ENCODE measurements around the gene TNS3. TPM values are rescaled to one million over a fixed set of nuclear protein-coding genes. Genes with fewer than 3 reads are reported as not detected.

Gene TNS3
- total and polyA plus RNA-seq, 5 donors from 2014 or later: 1.4 TPM; not detected in 4

GRCh38 chr7:47411281-47411869 lies 170.5 kb downstream of the TNS3 start:
- no peak overlapping the region for H3K4me3 ChIP-seq (ENCODE audit: low read depth, low read length)
- Mint-ChIP-seq H3K4me1 (no peaks in the 10 kb centered on the region), H3K9me3 (peaks cover 0 to 1% (median 0%) of the 10 kb centered on the region in 7 donors), H3K4me3 (no peak overlapping the region), H3K27ac (no peak overlapping the region), H3K36me3 (no peaks in the 10 kb centered on the region), H3K27me3 (no peaks in the 10 kb centered on the region)
- DNase-seq (no peak), ATAC-seq (ENCODE audit: low read depth in 2 of 2) (no peak)
- no peaks in the 10 kb centered on the region for H3K27me3 ChIP-seq (ENCODE audit: control insufficient read depth, insufficient read depth, low read length)
- H3K27ac ChIP-seq (ENCODE audit: insufficient read depth, low read length, poor library complexity, severe bottlenecking): no peak overlapping the region
- no peaks in the 10 kb centered on the region for H3K36me3 ChIP-seq (ENCODE audit: control insufficient read depth, insufficient read depth, low read length)
- no peaks in the 10 kb centered on the region for H3K9me3 ChIP-seq (ENCODE audit: control insufficient read depth in 2 of 2, low read length in 2 of 2)
- H3K4me1 ChIP-seq (ENCODE audit: control insufficient read depth, insufficient read depth, low read length, poor library complexity, severe bottlenecking): no peaks in the 10 kb centered on the region

GRCh38 chr7:47408675-47409074 lies 173.2 kb downstream of the TNS3 start:
- H3K4me1 Mint-ChIP-seq: no peaks in the 10 kb centered on the region
- ATAC-seq (ENCODE audit: low read depth in 2 of 2) (no peak), DNase-seq (no peak)
- peaks cover 0 to 1% (median 0%) of the 10 kb centered on the region in 7 donors for H3K9me3 Mint-ChIP-seq
- no peak overlapping the region for H3K4me3 ChIP-seq (ENCODE audit: low read depth, low read length)
- no peak overlapping the region for H3K27ac ChIP-seq (ENCODE audit: insufficient read depth, low read length, poor library complexity, severe bottlenecking)
- H3K4me1 ChIP-seq (ENCODE audit: control insufficient read depth, insufficient read depth, low read length, poor library complexity, severe bottlenecking): no peaks in the 10 kb centered on the region
- no peak overlapping the region for H3K4me3 Mint-ChIP-seq
- H3K27me3 Mint-ChIP-seq: no peaks in the 10 kb centered on the region
- H3K9me3 ChIP-seq (ENCODE audit: control insufficient read depth in 2 of 2, low read length in 2 of 2): no peaks in the 10 kb centered on the region
- H3K36me3 ChIP-seq (ENCODE audit: control insufficient read depth, insufficient read depth, low read length): no peaks in the 10 kb centered on the region
- H3K27ac Mint-ChIP-seq: no peak overlapping the region
- no peaks in the 10 kb centered on the region for H3K36me3 Mint-ChIP-seq
- H3K27me3 ChIP-seq (ENCODE audit: control insufficient read depth, insufficient read depth, low read length): no peaks in the 10 kb centered on the region

- no peaks in the 10 kb centered on the region for H3K36me3 ChIP-seq (ENCODE audit: control insufficient read depth, insufficient read depth, low read length)
- H3K4me3 ChIP-seq (ENCODE audit: low read depth, low read length): no peak overlapping the region
- H3K9me3 Mint-ChIP-seq: peaks cover 0 to 1% (median 0%) of the 10 kb centered on the region in 7 donors
- no peaks in the 10 kb centered on the region for H3K27me3 Mint-ChIP-seq
- DNase-seq (no peak), ATAC-seq (ENCODE audit: low read depth in 2 of 2) (no peak)
- H3K27ac Mint-ChIP-seq: no peak overlapping the region
- no peaks in the 10 kb centered on the region for H3K9me3 ChIP-seq (ENCODE audit: control insufficient read depth in 2 of 2, low read length in 2 of 2)
- no peak overlapping the region for H3K27ac ChIP-seq (ENCODE audit: insufficient read depth, low read length, poor library complexity, severe bottlenecking)
- peaks cover 0 to 2% (median 0%) of the 10 kb centered on the region in 4 donors for H3K4me1 Mint-ChIP-seq
- H3K27me3 ChIP-seq (ENCODE audit: control insufficient read depth, insufficient read depth, low read length): no peaks in the 10 kb centered on the region
- H3K4me3 Mint-ChIP-seq: no peak overlapping the region
- H3K36me3 Mint-ChIP-seq: no peaks in the 10 kb centered on the region
- H3K4me1 ChIP-seq (ENCODE audit: control insufficient read depth, insufficient read depth, low read length, poor library complexity, severe bottlenecking): no peaks in the 10 kb centered on the region
These were observed 173.9 kb downstream of the TNS3 start for GRCh38 chr7:47407821-47408674.

GRCh38 chr7:47407136-47407535 lies 174.8 kb downstream of the TNS3 start:
- H3K4me3 Mint-ChIP-seq: no peak overlapping the region
- H3K4me1 ChIP-seq (ENCODE audit: control insufficient read depth, insufficient read depth, low read length, poor library complexity, severe bottlenecking): no peaks in the 10 kb centered on the region
- H3K27me3 Mint-ChIP-seq: no peaks in the 10 kb centered on the region
- no peaks in the 10 kb centered on the region for H3K36me3 ChIP-seq (ENCODE audit: control insufficient read depth, insufficient read depth, low read length)
- no peak for DNase-seq
- H3K27ac Mint-ChIP-seq: no peak overlapping the region
- H3K36me3 Mint-ChIP-seq: no peaks in the 10 kb centered on the region
- H3K9me3 ChIP-seq (ENCODE audit: control insufficient read depth in 2 of 2, low read length in 2 of 2): no peaks in the 10 kb centered on the region
- H3K9me3 Mint-ChIP-seq: peaks cover 0 to 1% (median 0%) of the 10 kb centered on the region in 7 donors
- ATAC-seq (ENCODE audit: low read depth in 2 of 2): no peak
- H3K4me1 Mint-ChIP-seq: peaks cover 0 to 2% (median 0%) of the 10 kb centered on the region in 4 donors
- no peak overlapping the region for H3K27ac ChIP-seq (ENCODE audit: insufficient read depth, low read length, poor library complexity, severe bottlenecking)
- H3K27me3 ChIP-seq (ENCODE audit: control insufficient read depth, insufficient read depth, low read length): no peaks in the 10 kb centered on the region
- H3K4me3 ChIP-seq (ENCODE audit: low read depth, low read length): no peak overlapping the region

- Histone ChIP-seq H3K27ac (ENCODE audit: insufficient read depth, low read length, poor library complexity, severe bottlenecking) (no peak overlapping the region), H3K27me3 (ENCODE audit: control insufficient read depth, insufficient read depth, low read length) (no peaks in the 10 kb centered on the region), H3K36me3 (ENCODE audit: control insufficient read depth, insufficient read depth, low read length) (no peaks in the 10 kb centered on the region), H3K9me3 (ENCODE audit: control insufficient read depth in 2 of 2, low read length in 2 of 2) (no peaks in the 10 kb centered on the region), H3K4me3 (ENCODE audit: low read depth, low read length) (no peak overlapping the region), H3K4me1 (ENCODE audit: control insufficient read depth, insufficient read depth, low read length, poor library complexity, severe bottlenecking) (no peaks in the 10 kb centered on the region)
- H3K36me3 Mint-ChIP-seq: no peaks in the 10 kb centered on the region
- peaks cover 0 to 1% (median 0%) of the 10 kb centered on the region in 7 donors for H3K9me3 Mint-ChIP-seq
- ATAC-seq (ENCODE audit: low read depth in 2 of 2) (no peak), DNase-seq (no peak)
- H3K27ac Mint-ChIP-seq: no peak overlapping the region
- no peak overlapping the region for H3K4me3 Mint-ChIP-seq
- no peaks in the 10 kb centered on the region for H3K27me3 Mint-ChIP-seq
- peaks cover 0 to 2% (median 0%) of the 10 kb centered on the region in 4 donors for H3K4me1 Mint-ChIP-seq
These were observed 175.1 kb downstream of the TNS3 start for GRCh38 chr7:47406801-47407129.

- DNase-seq: no peak
- H3K27ac ChIP-seq (ENCODE audit: insufficient read depth, low read length, poor library complexity, severe bottlenecking): no peak overlapping the region
- no peaks in the 10 kb centered on the region for H3K36me3 ChIP-seq (ENCODE audit: control insufficient read depth, insufficient read depth, low read length)
- H3K27me3 ChIP-seq (ENCODE audit: control insufficient read depth, insufficient read depth, low read length): no peaks in the 10 kb centered on the region
- H3K9me3 Mint-ChIP-seq: peaks cover 0 to 1% (median 0%) of the 10 kb centered on the region in 7 donors
- no peaks in the 10 kb centered on the region for H3K9me3 ChIP-seq (ENCODE audit: control insufficient read depth in 2 of 2, low read length in 2 of 2)
- no peak for ATAC-seq (ENCODE audit: low read depth in 2 of 2)
- H3K27ac Mint-ChIP-seq: no peak overlapping the region
- H3K4me1 ChIP-seq (ENCODE audit: control insufficient read depth, insufficient read depth, low read length, poor library complexity, severe bottlenecking): no peaks in the 10 kb centered on the region
- H3K4me3 ChIP-seq (ENCODE audit: low read depth, low read length): no peak overlapping the region
- H3K36me3 Mint-ChIP-seq: no peaks in the 10 kb centered on the region
- H3K4me1 Mint-ChIP-seq: peaks cover 0 to 2% (median 0%) of the 10 kb centered on the region in 4 donors
- no peaks in the 10 kb centered on the region for H3K27me3 Mint-ChIP-seq
- H3K4me3 Mint-ChIP-seq: no peak overlapping the region
These were observed 175.8 kb downstream of the TNS3 start for GRCh38 chr7:47405921-47406800.

GRCh38 chr7:47405286-47405904 lies 176.5 kb downstream of the TNS3 start:
- no peaks in the 10 kb centered on the region for H3K36me3 ChIP-seq (ENCODE audit: control insufficient read depth, insufficient read depth, low read length)
- peaks cover 0 to 1% (median 0%) of the 10 kb centered on the region in 7 donors for H3K9me3 Mint-ChIP-seq
- no peaks in the 10 kb centered on the region for H3K4me1 ChIP-seq (ENCODE audit: control insufficient read depth, insufficient read depth, low read length, poor library complexity, severe bottlenecking)
- H3K36me3 Mint-ChIP-seq: no peaks in the 10 kb centered on the region
- no peak overlapping the region for H3K27ac Mint-ChIP-seq
- H3K4me3 ChIP-seq (ENCODE audit: low read depth, low read length): no peak overlapping the region
- H3K4me3 Mint-ChIP-seq: no peak overlapping the region
- peaks cover 0 to 2% (median 0%) of the 10 kb centered on the region in 4 donors for H3K4me1 Mint-ChIP-seq
- ATAC-seq (ENCODE audit: low read depth in 2 of 2) (no peak), DNase-seq (no peak)
- no peak overlapping the region for H3K27ac ChIP-seq (ENCODE audit: insufficient read depth, low read length, poor library complexity, severe bottlenecking)
- H3K27me3 Mint-ChIP-seq: no peaks in the 10 kb centered on the region
- no peaks in the 10 kb centered on the region for H3K27me3 ChIP-seq (ENCODE audit: control insufficient read depth, insufficient read depth, low read length)
- H3K9me3 ChIP-seq (ENCODE audit: control insufficient read depth in 2 of 2, low read length in 2 of 2): no peaks in the 10 kb centered on the region

All from CD4-positive, CD25-positive, alpha-beta regulatory T cell (primary cell).